Measurements from ENCODE around the gene KCNG2. TPM values are rescaled to one million over a fixed set of nuclear protein-coding genes. Genes with fewer than 3 reads are reported as not detected.

Gene KCNG2
- total RNA-seq, 4 donors from 2014 or later = 1.7 TPM; not detected in 3

- Histone ChIP-seq H3K9me3 (no peaks in the 10 kb centered on the region), H3K36me3 (peaks cover 13 to 35% (median 25%) of the 10 kb centered on the region in 4 donors), H3K4me3 (no peak overlapping the region), H3K27ac (replicated peaks in 1 of 4) (no peak overlapping the region), H3K27me3 (no peaks in the 10 kb centered on the region), H3K4me1 (no peaks in the 10 kb centered on the region)
- WGBS = 86% methylated on average over 6 of the region's 21 CpGs
- no peak for TF ChIP-seq POLR2A (IDR thresholded peaks at IDR 0.05; ENCODE audit: low read depth)
- no peak for TF ChIP-seq EP300 (IDR thresholded peaks at IDR 0.05)
- no peak for TF ChIP-seq POLR2AphosphoS5 (IDR thresholded peaks at IDR 0.05)
- intact Hi-C loops (cut with DNase I) = no loop called here
- DNase-seq (ENCODE audit: extremely low spot score) = no peak
These were observed 107.7 kb downstream of the KCNG2 start for GRCh38 chr18:79905389-79905911.

- no peak for DNase-seq (ENCODE audit: extremely low spot score)
- no peak overlapping the region for H3K27ac ChIP-seq (replicated peaks in 1 of 4)
- TF ChIP-seq POLR2A (IDR thresholded peaks at IDR 0.05; ENCODE audit: low read depth) = no peak
- no peak for TF ChIP-seq CTCF (IDR thresholded peaks at IDR 0.05)
- no peak for TF ChIP-seq POLR2AphosphoS5 (IDR thresholded peaks at IDR 0.05)
- no peak for TF ChIP-seq EP300 (IDR thresholded peaks at IDR 0.05)
- no peak overlapping the region for H3K4me3 ChIP-seq
- H3K36me3 ChIP-seq = peaks cover 13 to 35% (median 27%) of the 10 kb centered on the region in 4 donors
- no peaks in the 10 kb centered on the region for H3K27me3 ChIP-seq
- intact Hi-C loops (cut with DNase I) = no loop called here
- no peaks in the 10 kb centered on the region for H3K9me3 ChIP-seq
- H3K4me1 ChIP-seq = no peaks in the 10 kb centered on the region
- 83% methylated on average over 1 of the region's 1 CpG for WGBS
These were observed 108.3 kb downstream of the KCNG2 start for GRCh38 chr18:79905993-79906392.

GRCh38 chr18:79906706-79907105, 109.0 kb downstream of the KCNG2 start:
- Histone ChIP-seq H3K27ac (replicated peaks in 1 of 4) (no peak overlapping the region), H3K4me1 (no peaks in the 10 kb centered on the region), H3K27me3 (no peaks in the 10 kb centered on the region), H3K36me3 (peaks cover 13 to 42% (median 29%) of the 10 kb centered on the region in 4 donors), H3K9me3 (no peaks in the 10 kb centered on the region), H3K4me3 (no peak overlapping the region)
- WGBS = 98% methylated on average over 2 of the region's 2 CpGs
- intact Hi-C loops (cut with DNase I) = no loop called here
- peak; percentile 70 for DNase-seq (ENCODE audit: extremely low spot score)
- TF ChIP-seq EP300 (IDR thresholded peaks at IDR 0.05) (no peak), POLR2AphosphoS5 (IDR thresholded peaks at IDR 0.05) (no peak), POLR2A (IDR thresholded peaks at IDR 0.05; ENCODE audit: low read depth) (no peak), CTCF (IDR thresholded peaks at IDR 0.05) (no peak)

- TF ChIP-seq EP300 (IDR thresholded peaks at IDR 0.05) = no peak
- no peak for TF ChIP-seq POLR2A (IDR thresholded peaks at IDR 0.05; ENCODE audit: low read depth)
- no peak for TF ChIP-seq CTCF (IDR thresholded peaks at IDR 0.05)
- no peak for TF ChIP-seq POLR2AphosphoS5 (IDR thresholded peaks at IDR 0.05)
- 81% methylated on average over 8 of the region's 16 CpGs for WGBS
- H3K27me3 ChIP-seq = no peaks in the 10 kb centered on the region
- H3K4me1 ChIP-seq = no peaks in the 10 kb centered on the region
- peaks cover 0 to 47% (median 40%) of the 10 kb centered on the region in 4 donors for H3K36me3 ChIP-seq
- H3K27ac ChIP-seq (replicated peaks in 1 of 4) = no peak overlapping the region
- H3K4me3 ChIP-seq = no peak overlapping the region
- no peak for DNase-seq (ENCODE audit: extremely low spot score)
- no peaks in the 10 kb centered on the region for H3K9me3 ChIP-seq
- intact Hi-C loops (cut with DNase I) = no loop called here
These were observed 113.0 kb downstream of the KCNG2 start for GRCh38 chr18:79910563-79911343.
